Adrenal gland (tissue), 5 donors: ENCODE results near the gene TERF2IP.

Experiments used
- POLR2A ChIP-seq, 2 donors: fragments of 450-650 bp; IDR thresholded peaks; one replicate each; pipeline ENCODE4 v1.6.1; 2017; ENCODE audit warnings: antibody characterized with exemption in 2 of 2, mild to moderate bottlenecking in 2 of 2, moderate library complexity in 1 of 2
- TF ChIP-seq, protein P1 (sequence below), 6 experiments: fragments of 450-650 bp in 4 of 6; fragments of 200-600 bp in 2 of 6; sonication (generic) in 1 of 6; IDR thresholded peaks; 1 replicate in 5 of 6; 2 replicates in 1 of 6; pipeline versions ENCODE4 v1.5.1 to v1.8.0; 2016 to 2021; ENCODE audit warnings: antibody characterized with exemption in 6 of 6, mild to moderate bottlenecking in 2 of 6, moderate library complexity in 1 of 6
- donor health status: DM: no; HTN: no; CAD: no.

GRCh38 chr16:75695708-75696107 lies 48.1 kb downstream of the TERF2IP start:
- TF ChIP-seq, protein P1, sequence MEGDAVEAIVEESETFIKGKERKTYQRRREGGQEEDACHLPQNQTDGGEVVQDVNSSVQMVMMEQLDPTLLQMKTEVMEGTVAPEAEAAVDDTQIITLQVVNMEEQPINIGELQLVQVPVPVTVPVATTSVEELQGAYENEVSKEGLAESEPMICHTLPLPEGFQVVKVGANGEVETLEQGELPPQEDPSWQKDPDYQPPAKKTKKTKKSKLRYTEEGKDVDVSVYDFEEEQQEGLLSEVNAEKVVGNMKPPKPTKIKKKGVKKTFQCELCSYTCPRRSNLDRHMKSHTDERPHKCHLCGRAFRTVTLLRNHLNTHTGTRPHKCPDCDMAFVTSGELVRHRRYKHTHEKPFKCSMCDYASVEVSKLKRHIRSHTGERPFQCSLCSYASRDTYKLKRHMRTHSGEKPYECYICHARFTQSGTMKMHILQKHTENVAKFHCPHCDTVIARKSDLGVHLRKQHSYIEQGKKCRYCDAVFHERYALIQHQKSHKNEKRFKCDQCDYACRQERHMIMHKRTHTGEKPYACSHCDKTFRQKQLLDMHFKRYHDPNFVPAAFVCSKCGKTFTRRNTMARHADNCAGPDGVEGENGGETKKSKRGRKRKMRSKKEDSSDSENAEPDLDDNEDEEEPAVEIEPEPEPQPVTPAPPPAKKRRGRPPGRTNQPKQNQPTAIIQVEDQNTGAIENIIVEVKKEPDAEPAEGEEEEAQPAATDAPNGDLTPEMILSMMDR (IDR thresholded peaks at IDR 0.05): no peak
- no peak for TF ChIP-seq POLR2A (IDR thresholded peaks at IDR 0.05)
